A673 (cell line): ENCODE measurements around the gene SPRYD3. TPM values are rescaled to one million over a fixed set of nuclear protein-coding genes. Genes with fewer than 3 reads are reported as not detected.

Experiments used
- Bru-seq: library from RNA; stranded (reverse); fragments of 400-500 nt; gene quantifications from one replicate; lab custom pipeline; 2021; lab: Mats Ljungman, UMichigan
- BruChase-seq, 2 experiments: library from RNA; stranded (reverse); fragments of 400-500 nt; gene quantifications; one replicate each; lab custom pipeline; 2021; lab: Mats Ljungman, UMichigan
- BruUV-seq: library from RNA; stranded (reverse); fragments of 400-500 nt; replicated peaks from 2 replicates; lab custom pipeline; 2021; lab: Mats Ljungman, UMichigan
- CTCF ChIA-PET: fragments of 300-600 bp; sonication (Branson Sonifier 250); formaldehyde crosslinking; loops from one replicate; lab custom pipeline; 2022; ENCODE audit warnings: antibody characterized with exemption; lab: Charles Lee
- POLR2A ChIA-PET: fragments of 300-600 bp; sonication (Branson Sonifier 250); formaldehyde crosslinking; loops from one replicate; lab custom pipeline; 2022; ENCODE audit warnings: antibody characterized with exemption; ENCODE audit not compliant: low non-redundant PET; lab: Charles Lee
- DNase-seq: peaks from one replicate; pipeline ENCODE4 v3.0.0-alpha.2; 2015; ENCODE audit warnings: low spot score
- H3K27ac ChIP-seq: fragments of 200-600 bp; sonication (generic); 2 replicates; pipeline ENCODE4 v1.5.1; 2016; ENCODE audit warnings: mixed run types, low read depth, mild to moderate bottlenecking, mixed read lengths, antibody characterized with exemption, low read length; ENCODE audit not compliant: poor library complexity, severe bottlenecking
- H3K27me3 ChIP-seq: fragments of 200-600 bp; sonication (generic); replicated peaks from 2 replicates; pipeline ENCODE4 v1.6.1; 2017; ENCODE audit warnings: mixed run types, low read depth, mild to moderate bottlenecking, mixed read lengths, antibody characterized with exemption, low read length; ENCODE audit not compliant: insufficient read depth, poor library complexity
- H3K36me3 ChIP-seq: fragments of 200-600 bp; sonication (generic); 2 replicates; pipeline ENCODE4 v1.6.1; 2016; ENCODE audit warnings: mixed run types, mild to moderate bottlenecking, mixed read lengths, antibody characterized with exemption, low read length; ENCODE audit not compliant: insufficient read depth, poor library complexity, severe bottlenecking
- H3K4me1 ChIP-seq: fragments of 200-600 bp; sonication (generic); 2 replicates; pipeline ENCODE4 v1.6.1; 2017; ENCODE audit warnings: mixed run types, mild to moderate bottlenecking, mixed read lengths, antibody characterized with exemption, low read length; ENCODE audit not compliant: insufficient read depth, poor library complexity, severe bottlenecking
- H3K4me3 ChIP-seq: fragments of 200-600 bp; sonication (generic); 2 replicates; pipeline ENCODE4 v1.5.1; 2016; ENCODE audit warnings: low read depth, mixed run types, mild to moderate bottlenecking, mixed read lengths, low read length; ENCODE audit not compliant: poor library complexity, severe bottlenecking
- H3K9me3 ChIP-seq: fragments of 200-600 bp; sonication (generic); 2 replicates; pipeline ENCODE4 v1.6.1; 2016; ENCODE audit warnings: mixed run types, low read depth, mild to moderate bottlenecking, mixed read lengths, antibody characterized with exemption, low read length; ENCODE audit not compliant: poor library complexity, severe bottlenecking
- CTCF ChIP-seq: fragments of 300-800, 200-600 bp; sonication (generic); conservative IDR thresholded peaks from 2 replicates; pipeline ENCODE4 v1.5.1; 2017; ENCODE audit warnings: low read depth, mild to moderate bottlenecking, antibody characterized with exemption, low read length, moderate library complexity, mixed read lengths
- EZH2 ChIP-seq: fragments of 200-600 bp; sonication (generic); IDR thresholded peaks from 2 replicates; pipeline ENCODE4 v1.6.1; 2017; ENCODE audit warnings: borderline replicate concordance, low read depth, mild to moderate bottlenecking, mixed read lengths, antibody characterized with exemption, low read length; ENCODE audit not compliant: poor library complexity, severe bottlenecking
- intact Hi-C: fragments of 100-400 bp; cut with micrococcal nuclease; formaldehyde crosslinking; loops from one replicate; pipeline ENCODE4 v1.10.0; 2022; ENCODE audit not compliant: unreplicated experiment
- long read RNA-seq: library from polyadenylated mRNA; stranded (forward); transcript quantifications from one replicate; pipeline ENCODE4 v2.0.0, GENCODE V29; 2022
- total RNA-seq: library from RNA; stranded (reverse); gene quantifications from 2 replicates; pipeline ENCODE4 v1.2.3, GENCODE V29; 2021

SPRYD3 gene
- total RNA-seq (17.0 and 19.3 TPM in 2 replicates), Bru-seq, nascent RNA (percentile 56 among the genes with signal in this experiment), BruChase-seq, experiment 1, labeled RNA remaining after a 2-hour chase (percentile 66 among the genes with signal in this experiment), BruChase-seq, experiment 2, labeled RNA remaining after a 6-hour chase (percentile 69 among the genes with signal in this experiment)
- long read RNA-seq, transcript SPRYD3-201 (11 exons, 2,932 nt) = major isoform, 54 of 70 reads
- long read RNA-seq, partial matches to known transcripts = 2 of 70 reads
- long read RNA-seq, other reads (novel, unspliced or antisense) = 14 of 70 reads

GRCh38 chr12:53079226-53080117, at the start of gene SPRYD3:
SPRYD3 (minus strand) TSS chr12:53079390; CDS start chr12:53079333, 57 bp downstream.
- DNase-seq = peak; percentile 97
- TSS peak; percentile 86 for BruUV-seq
- peaks cover 4% of the 10 kb centered on the region for H3K4me1 ChIP-seq
- H3K9me3 ChIP-seq = no peaks in the 10 kb centered on the region
- intact Hi-C loops = no loop called here
- peaks cover 4% of the 10 kb centered on the region for H3K36me3 ChIP-seq
- H3K27ac ChIP-seq = peak within 1 kb of the TSS; percentile 62
- H3K27me3 ChIP-seq = no peaks in the 10 kb centered on the region
- ChIA-PET CTCF (interaction anchor here (0.6 to 3.2 kb wide), 8 partner anchors 13 to 242 kb away, joined by 3 to 18 read pairs (median 5); partner anchors contain the start of genes AAAS and SOAT2), POLR2A (interaction anchor here (0.5 kb wide), 1 partner anchor 159 kb away, joined by 6 read pairs; no protein-coding TSS in a partner anchor)
- TF ChIP-seq CTCF = no peak
- TF ChIP-seq EZH2 = no peak
- H3K4me3 ChIP-seq = peak within 1 kb of the TSS; percentile 65

GRCh38 chr12:53127169-53127568, 48.0 kb upstream of the SPRYD3 start:
- Histone ChIP-seq H3K36me3 (no peaks in the 10 kb centered on the region), H3K27me3 (no peaks in the 10 kb centered on the region), H3K9me3 (no peaks in the 10 kb centered on the region), H3K4me3 (no peak overlapping the region), H3K4me1 (no peaks in the 10 kb centered on the region), H3K27ac (no peak overlapping the region)
- BruUV-seq = no TSS peak
- no peak for DNase-seq
- POLR2A ChIA-PET = interaction anchor here (0.7 kb wide), 1 partner anchor 64 kb away, joined by 4 read pairs; no protein-coding TSS in a partner anchor
- CTCF ChIA-PET = interaction anchor here (0.7 kb wide), 1 partner anchor 149 kb away, joined by 3 read pairs; no protein-coding TSS in a partner anchor
- TF ChIP-seq EZH2 (no peak), CTCF (no peak)
- intact Hi-C loops = no loop called here

GRCh38 chr12:53124352-53124723, 45.1 kb upstream of the SPRYD3 start:
- no peak overlapping the region for H3K27ac ChIP-seq
- no peak for DNase-seq
- intact Hi-C loops = no loop called here
- BruUV-seq = no TSS peak
- H3K9me3 ChIP-seq = no peaks in the 10 kb centered on the region
- H3K36me3 ChIP-seq = no peaks in the 10 kb centered on the region
- no peaks in the 10 kb centered on the region for H3K4me1 ChIP-seq
- no peak overlapping the region for H3K4me3 ChIP-seq
- ChIA-PET POLR2A (no interaction called here), CTCF (no interaction called here)
- TF ChIP-seq CTCF (no peak), EZH2 (no peak)
- no peaks in the 10 kb centered on the region for H3K27me3 ChIP-seq
